Mesenchymal stem cell (in vitro differentiated cells and primary cell): ENCODE results near the gene GRB14.

Experiments
- DNase-seq: peaks from one replicate; pipeline ENCODE4 v3.0.0-alpha.2; 2013
- H2AFZ ChIP-seq: one replicate; pipeline ENCODE4 v1.6.1; 2013; ENCODE audit warnings: low read depth, mild to moderate bottlenecking, control low read depth, inconsistent platforms, low read length, moderate library complexity
- H2AK5ac ChIP-seq: 2 replicates; pipeline ENCODE4 v1.6.1; 2013; ENCODE audit warnings: low read length, moderate library complexity, mild to moderate bottlenecking, inconsistent platforms; ENCODE audit not compliant: severe bottlenecking
- H2BK120ac ChIP-seq: one replicate; pipeline ENCODE4 v1.6.1; 2013; ENCODE audit warnings: low read depth, mild to moderate bottlenecking, inconsistent platforms, low read length, moderate library complexity
- H2BK12ac ChIP-seq, 2 experiments: one replicate each; pipeline ENCODE4 v1.6.1; 2013; ENCODE audit warnings: inconsistent platforms in 2 of 2, low read length in 2 of 2, mild to moderate bottlenecking in 2 of 2, moderate library complexity in 2 of 2, control low read depth in 1 of 2
- H2BK15ac ChIP-seq: one replicate; pipeline ENCODE4 v1.6.1; 2013; ENCODE audit warnings: mild to moderate bottlenecking, low read depth, inconsistent platforms; ENCODE audit not compliant: poor library complexity, severe bottlenecking
- H2BK5ac ChIP-seq: 2 replicates; pipeline ENCODE4 v1.6.1; 2013; ENCODE audit warnings: low read depth, mild to moderate bottlenecking, low read length, control low read depth, inconsistent platforms; ENCODE audit not compliant: poor library complexity, severe bottlenecking
- H3K14ac ChIP-seq, 2 experiments: one replicate each; pipeline ENCODE4 v1.6.1; 2013; ENCODE audit warnings: inconsistent platforms in 2 of 2, low read length in 2 of 2, control low read depth in 1 of 2, mild to moderate bottlenecking in 1 of 2, moderate library complexity in 1 of 2
- H3K18ac ChIP-seq, 2 experiments: one replicate each; pipeline ENCODE4 v1.6.1; 2013; ENCODE audit warnings: inconsistent platforms in 2 of 2, low read length in 2 of 2, control low read depth in 1 of 2, low read depth in 1 of 2, mild to moderate bottlenecking in 1 of 2
- H3K23ac ChIP-seq, 2 experiments: one replicate each; pipeline ENCODE4 v1.6.1; 2013; ENCODE audit warnings: inconsistent platforms in 2 of 2, low read length in 2 of 2, mild to moderate bottlenecking in 2 of 2, moderate library complexity in 2 of 2, control low read depth in 1 of 2
- H3K27ac ChIP-seq: 2 replicates; pipeline ENCODE4 v1.5.1; 2013; ENCODE audit warnings: mild to moderate bottlenecking, moderate library complexity, low read length, control low read depth, inconsistent platforms; ENCODE audit not compliant: poor library complexity, severe bottlenecking
- H3K27me3 ChIP-seq, 2 experiments: 2 replicates each; pipeline versions ENCODE4 v1.6.1 to v1.7.0; 2013; ENCODE audit warnings: low read length in 2 of 2, mild to moderate bottlenecking in 2 of 2, moderate library complexity in 2 of 2, control low read depth in 1 of 2, inconsistent platforms in 1 of 2; ENCODE audit not compliant: control insufficient read depth in 1 of 2, insufficient read depth in 1 of 2
- H3K36me3 ChIP-seq, 2 experiments: 2 replicates each; pipeline versions ENCODE4 v1.6.1 to v1.7.0; 2013; ENCODE audit warnings: low read length in 2 of 2, control low read depth in 1 of 2, inconsistent platforms in 1 of 2, low read depth in 1 of 2, mild to moderate bottlenecking in 1 of 2; ENCODE audit not compliant: insufficient read depth in 2 of 2, control insufficient read depth in 1 of 2
- H3K4ac ChIP-seq, 2 experiments: one replicate each; pipeline ENCODE4 v1.6.1; 2013; ENCODE audit warnings: inconsistent platforms in 2 of 2, low read length in 2 of 2, mild to moderate bottlenecking in 2 of 2, moderate library complexity in 2 of 2, control low read depth in 1 of 2, low read depth in 1 of 2
- H3K4me1 ChIP-seq: 2 replicates; pipeline ENCODE4 v1.6.1; 2013; ENCODE audit warnings: low read depth, low read length, control low read depth; ENCODE audit not compliant: control insufficient read depth, insufficient read depth
- H3K4me2 ChIP-seq: 2 replicates; pipeline ENCODE4 v1.6.1; 2013; ENCODE audit warnings: low read length, mild to moderate bottlenecking, inconsistent platforms; ENCODE audit not compliant: poor library complexity, severe bottlenecking
- H3K4me3 ChIP-seq, 2 experiments: 2 replicates each; pipeline versions ENCODE4 v1.5.1 to v1.7.0; 2013; ENCODE audit warnings: low read length in 2 of 2, mild to moderate bottlenecking in 2 of 2, control low read depth in 1 of 2, low read depth in 1 of 2; ENCODE audit not compliant: insufficient read depth in 1 of 2
- H3K79me1 ChIP-seq: replicated peaks from 2 replicates; pipeline ENCODE4 v1.6.1; 2013; ENCODE audit warnings: mild to moderate bottlenecking, control low read depth, low read length, inconsistent platforms; ENCODE audit not compliant: poor library complexity, severe bottlenecking
- H3K9ac ChIP-seq: 2 replicates; pipeline ENCODE4 v1.7.0; 2013; ENCODE audit warnings: mild to moderate bottlenecking, low read length, moderate library complexity
- H3K9me3 ChIP-seq: 2 replicates; pipeline ENCODE4 v1.7.0; 2013; ENCODE audit warnings: mild to moderate bottlenecking, low read length; ENCODE audit not compliant: control insufficient read depth
- H4K8ac ChIP-seq: one replicate; pipeline ENCODE4 v1.6.1; 2013; ENCODE audit warnings: inconsistent platforms, mild to moderate bottlenecking, low read length, moderate library complexity
- H4K91ac ChIP-seq: one replicate; pipeline ENCODE4 v1.6.1; 2013; ENCODE audit warnings: mild to moderate bottlenecking, low read length, inconsistent platforms
- WGBS: methylation state at CpG from one replicate; pipeline ENCODE4 v1.1.7; 2013; ENCODE audit warnings: mixed read lengths; 5-methylcytosine and 5-hydroxymethylcytosine counted together

Gene GRB14

DNA sequence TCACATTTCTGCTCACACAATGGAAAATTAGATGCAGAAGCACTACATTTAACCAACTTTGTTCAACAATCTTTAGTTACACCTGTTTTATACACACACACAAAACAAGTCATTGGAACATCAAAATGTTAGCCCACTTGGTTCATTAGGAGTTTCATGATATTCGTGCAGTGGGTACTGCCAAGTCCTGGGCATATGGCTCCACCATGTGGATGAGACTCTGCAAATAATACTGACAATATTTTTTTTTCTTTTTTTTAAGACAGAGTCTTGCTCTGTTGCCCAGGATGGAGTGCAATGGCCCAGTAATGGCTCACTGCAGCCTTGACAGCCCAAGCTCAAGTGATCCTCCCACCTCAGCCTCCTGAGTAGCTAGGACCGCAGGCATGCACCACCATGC is 34.5 kb upstream of the GRB14 start:
- H3K14ac ChIP-seq = no peak overlapping the region
- no peak overlapping the region for H4K91ac ChIP-seq
- H3K36me3 ChIP-seq = peaks cover 0 to 5% of the 10 kb centered on the region in 2 experiments
- H3K4ac ChIP-seq = no peak overlapping the region
- no peak overlapping the region for H3K4me2 ChIP-seq
- no peak overlapping the region for H2BK5ac ChIP-seq
- H3K4me1 ChIP-seq = peaks cover 1% of the 10 kb centered on the region
- WGBS = 100% methylated on average over 1 of the region's 2 CpGs
- H3K18ac ChIP-seq = no peak overlapping the region
- H3K9me3 ChIP-seq = peaks cover 7% of the 10 kb centered on the region
- DNase-seq = no peak
- no peaks in the 10 kb centered on the region for H3K79me1 ChIP-seq
- no peak overlapping the region for H2AFZ ChIP-seq
- no peaks in the 10 kb centered on the region for H3K27me3 ChIP-seq
- H2BK120ac ChIP-seq = no peak overlapping the region
- H3K23ac ChIP-seq = no peak overlapping the region
- H3K9ac ChIP-seq = no peak overlapping the region
- H3K27ac ChIP-seq = no peak overlapping the region
- no peak overlapping the region for H2AK5ac ChIP-seq
- H3K4me3 ChIP-seq = no peak overlapping the region
- H2BK12ac ChIP-seq = no peak overlapping the region
- no peak overlapping the region for H4K8ac ChIP-seq
- H2BK15ac ChIP-seq = no peak overlapping the region

DNA sequence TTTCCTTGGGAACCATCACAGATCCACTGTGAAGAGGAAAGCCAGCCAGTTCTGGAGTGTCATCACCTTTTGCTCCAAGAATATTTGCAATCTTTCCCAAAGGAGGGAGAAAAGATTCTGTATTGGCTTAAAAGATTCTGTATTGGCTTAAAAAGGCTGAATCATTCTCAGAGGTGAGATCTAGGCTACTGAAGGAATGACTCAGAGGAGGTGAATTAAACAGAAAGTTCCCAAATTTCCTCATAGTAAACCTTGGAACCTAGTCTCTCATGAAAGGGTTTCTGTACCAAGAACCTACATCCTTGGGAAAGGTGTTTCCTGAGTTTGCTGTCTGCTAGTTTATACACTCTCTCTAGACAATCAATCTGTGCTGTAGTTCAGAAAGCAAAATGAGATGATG is 34.1 kb upstream of the GRB14 start:
- no peak overlapping the region for H3K14ac ChIP-seq
- H3K9me3 ChIP-seq = peaks cover 11% of the 10 kb centered on the region
- H2BK120ac ChIP-seq = no peak overlapping the region
- no peak overlapping the region for H2BK15ac ChIP-seq
- H3K4me1 ChIP-seq = peaks cover 1% of the 10 kb centered on the region
- H3K23ac ChIP-seq = no peak overlapping the region
- no peak overlapping the region for H4K91ac ChIP-seq
- H2BK12ac ChIP-seq = no peak overlapping the region
- DNase-seq = no peak
- no peak overlapping the region for H3K27ac ChIP-seq
- H2BK5ac ChIP-seq = no peak overlapping the region
- no peak overlapping the region for H3K4me2 ChIP-seq
- H2AFZ ChIP-seq = no peak overlapping the region
- no peak overlapping the region for H3K9ac ChIP-seq
- H2AK5ac ChIP-seq = no peak overlapping the region
- no peaks in the 10 kb centered on the region for H3K27me3 ChIP-seq
- H3K18ac ChIP-seq = no peak overlapping the region
- H4K8ac ChIP-seq = no peak overlapping the region
- no peaks in the 10 kb centered on the region for H3K79me1 ChIP-seq
- peaks cover 0 to 5% of the 10 kb centered on the region in 2 experiments for H3K36me3 ChIP-seq
- no peak overlapping the region for H3K4me3 ChIP-seq
- H3K4ac ChIP-seq = no peak overlapping the region

DNA sequence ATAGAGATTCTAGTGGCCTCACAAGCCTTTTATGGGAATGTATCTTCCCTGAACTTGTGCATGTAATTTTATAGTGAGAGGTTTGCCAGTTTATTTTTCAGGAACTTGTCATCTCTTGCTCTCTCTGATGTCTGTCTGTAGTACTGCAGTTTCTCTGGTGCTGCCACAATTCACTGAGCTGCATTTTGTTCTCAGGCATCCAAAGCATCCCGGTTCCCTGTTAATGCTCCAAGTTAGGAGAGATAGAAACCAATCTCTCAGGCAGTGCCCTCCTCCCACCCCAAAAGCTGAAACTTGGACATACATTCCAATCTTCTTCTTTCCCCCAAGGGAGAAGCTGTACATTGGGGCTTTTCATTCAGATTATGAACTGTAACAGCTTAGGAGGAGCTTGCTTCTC is 30.1 kb upstream of the GRB14 start:
- no peak overlapping the region for H3K4me2 ChIP-seq
- no peak overlapping the region for H2AFZ ChIP-seq

DNA sequence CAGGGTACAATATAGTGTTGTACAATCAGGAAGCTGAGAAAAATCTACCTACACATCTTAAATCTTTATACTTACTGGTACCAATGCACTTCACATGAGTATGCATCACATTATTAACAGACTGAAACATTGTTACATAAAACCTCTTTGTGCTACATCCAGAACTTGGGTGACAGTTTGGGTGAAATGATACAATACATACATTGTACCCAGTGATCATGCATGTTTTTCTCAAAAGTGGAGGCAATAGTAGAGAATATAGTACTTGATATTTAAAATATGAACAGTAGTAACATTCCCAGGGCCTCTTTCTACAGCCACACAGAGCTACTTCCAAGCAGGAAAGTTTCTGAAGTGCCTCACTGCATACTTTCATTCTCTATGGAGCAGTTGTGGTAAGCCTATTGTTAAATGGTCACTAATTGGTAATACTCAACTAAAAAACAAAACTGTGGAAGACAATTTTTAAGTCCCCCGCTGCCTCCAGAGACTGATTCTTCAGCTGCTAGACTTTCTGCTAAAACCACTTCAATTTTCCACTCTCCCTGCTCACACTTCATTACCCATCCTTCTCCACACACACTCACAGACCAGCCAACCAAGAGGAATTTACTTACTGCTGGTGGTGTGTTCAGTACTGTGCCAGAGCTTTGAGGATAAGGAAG is 22.9 kb upstream of the GRB14 start:
- Histone ChIP-seq H3K27me3 (no peaks in the 10 kb centered on the region), H3K23ac (no peak overlapping the region), H3K4me2 (no peak overlapping the region), H3K9ac (no peak overlapping the region), H2BK120ac (no peak overlapping the region), H2BK5ac (no peak overlapping the region), H2AK5ac (no peak overlapping the region), H3K4ac (no peak overlapping the region), H3K36me3 (no peaks in the 10 kb centered on the region), H3K79me1 (no peaks in the 10 kb centered on the region), H3K14ac (no peak overlapping the region), H2AFZ (no peak overlapping the region), H4K91ac (no peak overlapping the region), H2BK12ac (no peak overlapping the region), H4K8ac (no peak overlapping the region), H3K27ac (peak overlapping the region; percentile 99), H3K9me3 (peaks cover 6% of the 10 kb centered on the region), H3K4me1 (peaks cover 5% of the 10 kb centered on the region), H3K18ac (no peak overlapping the region), H2BK15ac (no peak overlapping the region), H3K4me3 (no peak overlapping the region)
- DNase-seq = no peak
- whole genome bisulfite sequencing = 89% methylated on average over 1 of the region's 1 CpG

More for the DNA sequence above, 30.1 kb upstream of the GRB14 start:
- Histone ChIP-seq H2BK5ac (no peak overlapping the region), H3K14ac (no peak overlapping the region), H3K79me1 (no peaks in the 10 kb centered on the region), H3K27ac (no peak overlapping the region), H3K27me3 (no peaks in the 10 kb centered on the region), H3K4me1 (no peaks in the 10 kb centered on the region), H3K9ac (no peak overlapping the region), H4K91ac (no peak overlapping the region), H2BK120ac (no peak overlapping the region), H2AK5ac (peak overlapping the region; percentile 49), H3K4me3 (no peak overlapping the region), H3K23ac (no peak overlapping the region), H4K8ac (no peak overlapping the region), H3K4ac (no peak overlapping the region), H3K18ac (no peak overlapping the region), H2BK12ac (no peak overlapping the region), H3K9me3 (peaks cover 29% of the 10 kb centered on the region), H2BK15ac (no peak overlapping the region), H3K36me3 (no peaks in the 10 kb centered on the region)
- WGBS = 100% methylated on average over 1 of the region's 1 CpG
- DNase-seq = no peak
